GM23338 (cell line): ENCODE results near the gene SPHK1. TPM values are rescaled to one million over a fixed set of nuclear protein-coding genes. Genes with fewer than 3 reads are reported as not detected.
A peak's percentile ranks its signal among the peaks of the same experiment; 100 is the strongest.

ENCODE experiments used
- ATAC-seq: fragments of 200-7000 bp; cut with Tn5 transposase; 3 replicates; pipeline ENCODE4 v1.9.1; 2020
- DNase-seq: peaks from one replicate; pipeline ENCODE4 v3.0.0-alpha.2; 2015; ENCODE audit warnings: low spot score
- H2AFZ ChIP-seq: fragments of 200-600 bp; sonication (generic); 2 replicates; pipeline ENCODE4 v1.8.0; 2016; ENCODE audit warnings: antibody characterized with exemption, mild to moderate bottlenecking, moderate library complexity
- H3F3A ChIP-seq: fragments of 200-600 bp; sonication (generic); replicated peaks from 2 replicates; pipeline ENCODE4 v1.8.0; 2017; ENCODE audit warnings: antibody characterized with exemption, mixed run types, low read depth
- H3K27ac ChIP-seq: fragments of 200-600 bp; sonication (generic); 2 replicates; pipeline ENCODE4 v1.6.1; 2016; ENCODE audit warnings: low read depth
- H3K27me3 ChIP-seq: fragments of 200-600 bp; sonication (generic); 2 replicates; pipeline ENCODE4 v1.8.0; 2016; ENCODE audit warnings: mild to moderate bottlenecking, mixed run types, moderate library complexity; ENCODE audit not compliant: insufficient read depth
- H3K36me3 ChIP-seq: fragments of 200-600 bp; sonication (generic); 2 replicates; pipeline ENCODE4 v1.8.0; 2016; ENCODE audit warnings: mild to moderate bottlenecking; ENCODE audit not compliant: insufficient read depth
- H3K4me1 ChIP-seq: fragments of 200-600 bp; sonication (generic); 2 replicates; pipeline ENCODE4 v1.8.0; 2016; ENCODE audit warnings: mild to moderate bottlenecking, moderate library complexity; ENCODE audit not compliant: insufficient read depth
- H3K4me2 ChIP-seq: fragments of 200-600 bp; sonication (generic); 2 replicates; pipeline ENCODE4 v1.7.1; 2017; ENCODE audit warnings: mixed run types
- H3K4me3 ChIP-seq: fragments of 200-600 bp; sonication (generic); 2 replicates; pipeline ENCODE4 v1.6.1; 2016; ENCODE audit warnings: mixed run types
- H3K79me2 ChIP-seq: fragments of 200-600 bp; sonication (generic); replicated peaks from 2 replicates; pipeline ENCODE4 v1.8.0; 2017; ENCODE audit warnings: mild to moderate bottlenecking; ENCODE audit not compliant: insufficient read depth
- H3K9me2 ChIP-seq: fragments of 200-600 bp; sonication (generic); 2 replicates; pipeline ENCODE4 v1.8.0; 2017; ENCODE audit not compliant: insufficient read depth
- H4K20me1 ChIP-seq: fragments of 200-600 bp; sonication (generic); replicated peaks from 2 replicates; pipeline ENCODE4 v1.8.0; 2017; ENCODE audit warnings: mild to moderate bottlenecking; ENCODE audit not compliant: insufficient read depth
- H3K27ac Mint-ChIP-seq: 2 replicates; pipeline ENCODE4 v1.8.0; 2020; ENCODE audit warnings: inconsistent platforms, mild to moderate bottlenecking, moderate library complexity, mixed read lengths
- H3K27me3 Mint-ChIP-seq: 3 replicates; pipeline ENCODE4 v1.8.0; 2022; ENCODE audit warnings: low read depth, mild to moderate bottlenecking, moderate library complexity, mixed read lengths, inconsistent platforms; ENCODE audit not compliant: insufficient read depth, poor library complexity
- H3K36me3 Mint-ChIP-seq: 3 replicates; pipeline ENCODE4 v1.8.0; 2021; ENCODE audit warnings: low read depth, mild to moderate bottlenecking, inconsistent platforms, moderate library complexity, mixed read lengths
- H3K4me1 Mint-ChIP-seq: 3 replicates; pipeline ENCODE4 v1.8.0; 2020; ENCODE audit warnings: mild to moderate bottlenecking, inconsistent platforms, mixed read lengths
- H3K4me3 Mint-ChIP-seq: 3 replicates; pipeline ENCODE4 v1.8.0; 2021; ENCODE audit warnings: moderate library complexity, mild to moderate bottlenecking, inconsistent platforms, mixed read lengths
- H3K9me3 Mint-ChIP-seq: 3 replicates; pipeline ENCODE4 v1.8.0; 2020; ENCODE audit warnings: moderate library complexity, mild to moderate bottlenecking, inconsistent platforms, mixed read lengths
- CTCF ChIP-seq, 2 experiments: fragments of 200-600 bp in 1 of 2; sonication (generic) in 1 of 2; conservative IDR thresholded peaks; 2 replicates each; pipeline versions ENCODE4 v1.5.1 to v1.6.1; 2016 to 2017; ENCODE audit warnings: antibody characterized with exemption in 2 of 2, low read depth in 2 of 2, mild to moderate bottlenecking in 2 of 2, moderate library complexity in 1 of 2
- EZH2 ChIP-seq: fragments of 200-600 bp; sonication (generic); IDR thresholded peaks from one replicate; pipeline ENCODE4 v1.8.0; 2017; ENCODE audit warnings: antibody characterized with exemption, mild to moderate bottlenecking, low read depth; ENCODE audit not compliant: unreplicated experiment
- JUNB ChIP-seq: IDR thresholded peaks from one replicate; pipeline ENCODE4 v1.6.1; 2016; ENCODE audit warnings: antibody characterized with exemption; ENCODE audit not compliant: unreplicated experiment
- POLR2AphosphoS5 ChIP-seq: IDR thresholded peaks from 2 replicates; pipeline ENCODE4 v1.6.1; 2016; ENCODE audit warnings: antibody characterized with exemption, low read depth
- ZNF462 ChIP-seq: fragments of 250-450 bp; sonication (Bioruptor Pico); IDR thresholded peaks from 2 replicates; pipeline ENCODE4 v1.5.0; 2020; ENCODE audit warnings: mild to moderate bottlenecking, moderate library complexity
- polyA plus RNA-seq: library from polyadenylated mRNA; unstranded; fragments of >200 nt; fragmentation: Nextera tagmentation; extraction: Ambion mirVana; gene quantifications from 2 replicates; pipeline ENCODE4 v1.2.1, GENCODE V29; 2016
- total RNA-seq: library from RNA; depleted of rRNA; stranded (reverse); fragments of >200 nt; shearing (Covaris generic); gene quantifications from 2 replicates; pipeline ENCODE4 v1.2.3, GENCODE V29; 2014

The SPHK1 gene
- total and polyA plus RNA-seq, 2 experiments from 2014 or later = 1.3 to 3.2 TPM

GRCh38 chr17:76414334-76415295 is 30.2 kb downstream of the SPHK1 start:
- H3K4me2 ChIP-seq = peak overlapping the region; percentile 20; the same call in 1 of the 2 replicates
- peaks cover 19% of the 10 kb centered on the region for H3K36me3 Mint-ChIP-seq
- H3K4me3 Mint-ChIP-seq = no peak overlapping the region
- TF ChIP-seq EZH2 (no peak), JUNB (no peak), POLR2AphosphoS5 (no peak), ZNF462 (CRISPR knock-in tag) (no peak), CTCF (conservative IDR thresholded peaks at IDR 0.05; ENCODE audit: low read depth in 2 of 2) (no peak)
- ATAC-seq (peak; percentile 40), DNase-seq (no peak)
- no peaks in the 10 kb centered on the region for H3K27me3 ChIP-seq
- H3K27me3 Mint-ChIP-seq = peaks cover 10% of the 10 kb centered on the region
- no peaks in the 10 kb centered on the region; the same call in 2 of the 3 replicates for H3K9me3 Mint-ChIP-seq
- no peaks in the 10 kb centered on the region for H3K9me2 ChIP-seq
- peaks cover 94% of the 10 kb centered on the region for H3K79me2 ChIP-seq
- peaks cover 7% of the 10 kb centered on the region; the same call in 1 of the 2 replicates for H3F3A ChIP-seq
- peaks cover 26% of the 10 kb centered on the region for H3K4me1 Mint-ChIP-seq
- H3K4me3 ChIP-seq = no peak overlapping the region
- H3K27ac ChIP-seq = peak overlapping the region; percentile 50
- H2AFZ ChIP-seq = no peak overlapping the region
- H3K27ac Mint-ChIP-seq = no peak overlapping the region
- no peaks in the 10 kb centered on the region for H3K36me3 ChIP-seq
- H3K4me1 ChIP-seq = peaks cover 13% of the 10 kb centered on the region; the same call in 1 of the 2 replicates
- peaks cover 23% of the 10 kb centered on the region for H4K20me1 ChIP-seq
